Mammary epithelial cell (primary cell): ENCODE measurements around the gene GALNT7.

Source experiments
- CTCF ChIP-seq, 2 donors: IDR thresholded peaks in 1 of 2; conservative IDR thresholded peaks in 1 of 2; 2 replicates each; pipeline ENCODE4 v1.5.1; 2011 to 2012; ENCODE audit warnings: inconsistent platforms in 2 of 2, low read length in 2 of 2, mild to moderate bottlenecking in 2 of 2, control low read depth in 1 of 2, low read depth in 1 of 2; ENCODE audit not compliant: insufficient read depth in 1 of 2; ENCODE audit errors: extremely low read depth in 1 of 2
- EZH2 ChIP-seq: IDR thresholded peaks from 2 replicates; pipeline ENCODE4 v1.6.1; 2012; ENCODE audit warnings: low read length, inconsistent platforms, borderline replicate concordance

GRCh38 chr4:173199553-173199952 is 30.9 kb downstream of the GALNT7 start:
- TF ChIP-seq CTCF (conservative IDR thresholded peaks at IDR 0.05 in 1 of 2, IDR thresholded peaks at IDR 0.05 in 1 of 2; ENCODE audit: extremely low read depth in 1 of 2, insufficient read depth in 1 of 2, low read depth in 1 of 2, low read length in 2 of 2) (no peak), EZH2 (no peak)
